ENCODE results near the gene CENPVL1. TPM values are rescaled to one million over a fixed set of nuclear protein-coding genes. Genes with fewer than 3 reads are reported as not detected.

The CENPVL1 gene
- total RNA-seq, 1 donor from 2014 or later = not detected

GRCh38 chrX:51737091-51737490 is 26.8 kb downstream of the CENPVL1 start:
- H3K9ac ChIP-seq (ENCODE audit: low read depth in 1 of 3, low read length in 3 of 3) = no peak overlapping the region
- H3K27ac ChIP-seq (ENCODE audit: low read depth, low read length) = no peak overlapping the region
- H3K36me3 ChIP-seq (ENCODE audit: control insufficient read depth in 3 of 3, insufficient read depth in 3 of 3, low read length in 3 of 3) = no peaks in the 10 kb centered on the region
- H3K27me3 ChIP-seq (ENCODE audit: control insufficient read depth in 3 of 3, insufficient read depth in 3 of 3, low read length in 3 of 3) = peaks cover 0 to 16% (median 4%) of the 10 kb centered on the region in 3 donors
- no peaks in the 10 kb centered on the region for H3K9me3 ChIP-seq (ENCODE audit: control insufficient read depth in 3 of 3, low read length in 3 of 3)
- H3K4me1 ChIP-seq (ENCODE audit: control insufficient read depth in 3 of 3, insufficient read depth in 3 of 3, low read length in 3 of 3) = no peaks in the 10 kb centered on the region
- H3K4me3 ChIP-seq (ENCODE audit: low read length in 3 of 3) = no peak overlapping the region

- Histone ChIP-seq H3K36me3 (ENCODE audit: control insufficient read depth in 3 of 3, insufficient read depth in 3 of 3, low read length in 3 of 3) (peaks cover 0 to 3% (median 0%) of the 10 kb centered on the region in 3 donors), H3K4me1 (ENCODE audit: control insufficient read depth in 3 of 3, insufficient read depth in 3 of 3, low read length in 3 of 3) (peaks cover 0 to 4% (median 0%) of the 10 kb centered on the region in 3 donors), H3K4me3 (ENCODE audit: low read length in 3 of 3) (peak overlapping the region in 2 of 3 donors; percentile 75 to 87), H3K9me3 (ENCODE audit: control insufficient read depth in 3 of 3, low read length in 3 of 3) (no peaks in the 10 kb centered on the region), H3K27me3 (ENCODE audit: control insufficient read depth in 3 of 3, insufficient read depth in 3 of 3, low read length in 3 of 3) (peaks cover 0 to 5% (median 0%) of the 10 kb centered on the region in 3 donors), H3K9ac (ENCODE audit: low read depth in 1 of 3, low read length in 3 of 3) (no peak overlapping the region), H3K27ac (ENCODE audit: low read depth, low read length) (no peak overlapping the region)
These were observed 32.3 kb downstream of the CENPVL1 start for GRCh38 chrX:51742586-51742985.

GRCh38 chrX:51743179-51743957 is 33.1 kb downstream of the CENPVL1 start, which contains the start of gene GSPT2:
Gene GSPT2 (plus strand): TSS chrX:51743442. CDS start chrX:51743627, 185 bp downstream.
- Histone ChIP-seq H3K27ac (ENCODE audit: low read depth, low read length) (peak within 1 kb of the TSS; percentile 27), H3K27me3 (ENCODE audit: control insufficient read depth in 3 of 3, insufficient read depth in 3 of 3, low read length in 3 of 3) (peaks cover 0 to 5% (median 0%) of the 10 kb centered on the region in 3 donors), H3K4me3 (ENCODE audit: low read length in 3 of 3) (peak within 1 kb of the TSS; percentile 75 to 87 (median 81)), H3K4me1 (ENCODE audit: control insufficient read depth in 3 of 3, insufficient read depth in 3 of 3, low read length in 3 of 3) (peaks cover 0 to 4% (median 0%) of the 10 kb centered on the region in 3 donors), H3K9ac (ENCODE audit: low read depth in 1 of 3, low read length in 3 of 3) (peak within 1 kb of the TSS; percentile 71 to 87 (median 72)), H3K9me3 (ENCODE audit: control insufficient read depth in 3 of 3, low read length in 3 of 3) (no peaks in the 10 kb centered on the region), H3K36me3 (ENCODE audit: control insufficient read depth in 3 of 3, insufficient read depth in 3 of 3, low read length in 3 of 3) (peaks cover 0 to 3% (median 0%) of the 10 kb centered on the region in 3 donors)

- H3K9me3 ChIP-seq (ENCODE audit: control insufficient read depth in 3 of 3, low read length in 3 of 3) = no peaks in the 10 kb centered on the region
- H3K4me1 ChIP-seq (ENCODE audit: control insufficient read depth in 3 of 3, insufficient read depth in 3 of 3, low read length in 3 of 3) = peaks cover 0 to 4% (median 0%) of the 10 kb centered on the region in 3 donors
- H3K27ac ChIP-seq (ENCODE audit: low read depth, low read length) = no peak overlapping the region
- H3K36me3 ChIP-seq (ENCODE audit: control insufficient read depth in 3 of 3, insufficient read depth in 3 of 3, low read length in 3 of 3) = peaks cover 0 to 3% (median 0%) of the 10 kb centered on the region in 3 donors
- no peak overlapping the region for H3K9ac ChIP-seq (ENCODE audit: low read depth in 1 of 3, low read length in 3 of 3)
- no peak overlapping the region for H3K4me3 ChIP-seq (ENCODE audit: low read length in 3 of 3)
- no peaks in the 10 kb centered on the region for H3K27me3 ChIP-seq (ENCODE audit: control insufficient read depth in 3 of 3, insufficient read depth in 3 of 3, low read length in 3 of 3)
These were observed 37.4 kb downstream of the CENPVL1 start for GRCh38 chrX:51747671-51748070.

GRCh38 chrX:51759055-51759839 is 48.9 kb downstream of the CENPVL1 start:
- H3K27ac ChIP-seq (ENCODE audit: low read depth, low read length) = no peak overlapping the region
- no peaks in the 10 kb centered on the region for H3K9me3 ChIP-seq (ENCODE audit: control insufficient read depth in 3 of 3, low read length in 3 of 3)
- no peaks in the 10 kb centered on the region for H3K4me1 ChIP-seq (ENCODE audit: control insufficient read depth in 3 of 3, insufficient read depth in 3 of 3, low read length in 3 of 3)
- H3K36me3 ChIP-seq (ENCODE audit: control insufficient read depth in 3 of 3, insufficient read depth in 3 of 3, low read length in 3 of 3) = no peaks in the 10 kb centered on the region
- H3K4me3 ChIP-seq (ENCODE audit: low read length in 3 of 3) = no peak overlapping the region
- H3K27me3 ChIP-seq (ENCODE audit: control insufficient read depth in 3 of 3, insufficient read depth in 3 of 3, low read length in 3 of 3) = peaks cover 0 to 5% (median 0%) of the 10 kb centered on the region in 3 donors
- H3K9ac ChIP-seq (ENCODE audit: low read depth in 1 of 3, low read length in 3 of 3) = no peak overlapping the region

GRCh38 chrX:51760657-51761056 is 50.3 kb downstream of the CENPVL1 start:
- Histone ChIP-seq H3K9ac (ENCODE audit: low read depth in 1 of 3, low read length in 3 of 3) (no peak overlapping the region), H3K4me1 (ENCODE audit: control insufficient read depth in 3 of 3, insufficient read depth in 3 of 3, low read length in 3 of 3) (no peaks in the 10 kb centered on the region), H3K4me3 (ENCODE audit: low read length in 3 of 3) (no peak overlapping the region), H3K27ac (ENCODE audit: low read depth, low read length) (no peak overlapping the region), H3K36me3 (ENCODE audit: control insufficient read depth in 3 of 3, insufficient read depth in 3 of 3, low read length in 3 of 3) (no peaks in the 10 kb centered on the region), H3K9me3 (ENCODE audit: control insufficient read depth in 3 of 3, low read length in 3 of 3) (peaks cover 0 to 3% (median 0%) of the 10 kb centered on the region in 3 donors), H3K27me3 (ENCODE audit: control insufficient read depth in 3 of 3, insufficient read depth in 3 of 3, low read length in 3 of 3) (no peaks in the 10 kb centered on the region)

Other genes starting within 250 kb of the CENPVL1 start
- 3.7 TPM for gene NUDT11, start 213.9 kb upstream of the CENPVL1 start, total RNA-seq
- gene CENPVL3, start 91.6 kb upstream of the CENPVL1 start, total RNA-seq = not detected
- not detected for gene CENPVL2, start 27.7 kb upstream of the CENPVL1 start, total RNA-seq
- gene GSPT2, start 32.9 kb downstream of the CENPVL1 start, total RNA-seq = 5.2 TPM
- 89.2 TPM for gene MAGED1, start 183.1 kb downstream of the CENPVL1 start, total RNA-seq

Measured in skeletal muscle tissue (tissue), 4 donors.